ENCODE results near the gene GDNF. TPM values are rescaled to one million over a fixed set of nuclear protein-coding genes. Genes with fewer than 3 reads are reported as not detected.

The GDNF gene
- total and polyA plus RNA-seq, 2 experiments from 2014 or later, result 0.13 to 0.17 TPM

GRCh38 chr5:37876943-37877342, 37.1 kb upstream of the GDNF start (continued):
- TF ChIP-seq REST (IDR thresholded peaks at IDR 0.05; ENCODE audit: unreplicated experiment), result no peak
- TF ChIP-seq STAT1 (IDR thresholded peaks at IDR 0.05; ENCODE audit: unreplicated experiment), result no peak
- TF ChIP-seq ETS1 (IDR thresholded peaks at IDR 0.05), result no peak
- no peak for TF ChIP-seq CREB1 (CRISPR knock-in tag; IDR thresholded peaks at IDR 0.05; ENCODE audit: low read depth)
- TF ChIP-seq CTCF (conservative IDR thresholded peaks at IDR 0.05; ENCODE audit: low read depth in 2 of 2), result no peak
- TF ChIP-seq ZNF331 (CRISPR knock-in tag; IDR thresholded peaks at IDR 0.05; ENCODE audit: low read depth), result no peak
- no peak for TF ChIP-seq EZH2phosphoT487 (IDR thresholded peaks at IDR 0.05; ENCODE audit: unreplicated experiment)

- ATAC-seq (no peak), DNase-seq (ENCODE audit: low spot score) (no peak)
- no peaks in the 10 kb centered on the region for H3K79me2 ChIP-seq (replicated peaks; ENCODE audit: insufficient read depth)
- no peaks in the 10 kb centered on the region for H3K9me2 ChIP-seq (ENCODE audit: insufficient read depth)
- no peaks in the 10 kb centered on the region for H3K27me3 ChIP-seq (ENCODE audit: insufficient read depth)
- H3K27me3 Mint-ChIP-seq (ENCODE audit: insufficient read depth, low read depth, poor library complexity), result no peaks in the 10 kb centered on the region
- no peak overlapping the region for H3K4me3 ChIP-seq
- no peaks in the 10 kb centered on the region for H3K36me3 ChIP-seq (ENCODE audit: insufficient read depth)
- H3F3A ChIP-seq (replicated peaks; ENCODE audit: low read depth), result no peaks in the 10 kb centered on the region
- H3K4me1 ChIP-seq (ENCODE audit: insufficient read depth), result peaks cover 3% of the 10 kb centered on the region; the same call in 1 of the 2 replicates
- no peaks in the 10 kb centered on the region for H3K36me3 Mint-ChIP-seq (ENCODE audit: low read depth)
- no peak overlapping the region for H3K27ac ChIP-seq (ENCODE audit: low read depth)
- no peak overlapping the region for H3K4me3 Mint-ChIP-seq
- peaks cover 6% of the 10 kb centered on the region for H3K4me1 Mint-ChIP-seq
- H2AFZ ChIP-seq, result no peak overlapping the region
- no peaks in the 10 kb centered on the region for H4K20me1 ChIP-seq (replicated peaks; ENCODE audit: insufficient read depth)
- no peaks in the 10 kb centered on the region for H3K9me3 Mint-ChIP-seq
- no peak overlapping the region for H3K27ac Mint-ChIP-seq
- no peak overlapping the region for H3K4me2 ChIP-seq
- TF ChIP-seq JUNB (IDR thresholded peaks at IDR 0.05; ENCODE audit: unreplicated experiment) (no peak), NANOG (IDR thresholded peaks at IDR 0.05; ENCODE audit: borderline replicate concordance) (no peak), REST (IDR thresholded peaks at IDR 0.05; ENCODE audit: unreplicated experiment) (no peak), EZH2phosphoT487 (IDR thresholded peaks at IDR 0.05; ENCODE audit: unreplicated experiment) (no peak), EZH2 (IDR thresholded peaks at IDR 0.05; ENCODE audit: low read depth, unreplicated experiment) (no peak), ZNF114 (CRISPR knock-in tag; IDR thresholded peaks at IDR 0.05) (no peak), STAT1 (IDR thresholded peaks at IDR 0.05; ENCODE audit: unreplicated experiment) (no peak), ZNF331 (CRISPR knock-in tag; IDR thresholded peaks at IDR 0.05; ENCODE audit: low read depth) (no peak), ETS1 (IDR thresholded peaks at IDR 0.05) (no peak), CREB1 (CRISPR knock-in tag; IDR thresholded peaks at IDR 0.05; ENCODE audit: low read depth) (no peak)
These were observed 36.4 kb upstream of the GDNF start for GRCh38 chr5:37876245-37876644.
